ENCODE data around the gene POP7. TPM values are rescaled to one million over a fixed set of nuclear protein-coding genes. Genes with fewer than 3 reads are reported as not detected.
A peak's percentile ranks its signal among the peaks of the same experiment; 100 is the strongest.

POP7 gene
- total RNA-seq, 4 donors from 2014 or later: 15.8 to 44.8 (median 21.0) TPM

DNA sequence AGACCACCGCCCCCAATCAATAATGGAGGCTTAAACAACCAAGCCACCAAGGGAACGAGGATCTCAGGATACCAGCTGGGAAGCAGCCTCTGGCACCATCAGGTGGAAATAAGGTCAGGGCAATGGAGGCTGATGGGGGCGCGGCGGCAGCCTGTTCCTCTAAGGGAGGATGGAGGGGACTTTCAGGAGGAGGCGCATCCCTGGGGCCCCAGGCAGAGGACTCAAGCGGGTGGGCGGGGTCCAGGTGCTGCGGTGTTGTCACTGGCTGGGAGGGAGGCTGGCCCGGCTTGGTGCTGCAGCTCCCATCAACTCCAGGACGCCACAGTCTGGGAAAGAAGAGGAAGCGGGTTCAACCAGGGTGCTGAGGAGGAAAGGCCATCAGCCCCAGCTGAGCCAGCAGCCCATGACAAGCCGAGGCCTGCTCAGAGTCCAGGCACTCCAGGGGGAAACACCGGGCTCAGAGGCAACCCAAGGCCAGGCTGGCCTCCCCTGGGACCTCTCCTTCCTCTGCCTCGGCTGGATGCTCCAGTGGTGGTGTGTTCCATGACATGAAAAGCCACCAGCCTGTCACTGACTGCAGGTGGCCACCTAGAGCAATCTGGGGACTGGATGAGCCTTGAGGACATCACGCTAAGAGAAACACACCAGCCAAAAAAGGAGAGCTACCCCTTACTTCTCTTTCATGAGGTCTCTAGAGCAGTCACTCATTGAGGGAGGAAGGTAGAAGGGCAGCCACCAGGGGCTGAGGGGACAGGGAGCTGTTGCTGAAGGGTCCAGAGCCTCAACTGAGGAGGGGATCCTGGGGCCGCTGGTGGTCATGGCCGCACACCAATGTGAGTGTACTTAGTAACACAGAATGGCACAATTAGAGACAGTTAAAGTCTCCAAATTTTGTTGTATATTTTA, 16.4 kb upstream of the POP7 start:
- Histone ChIP-seq H3K9me3 (no peaks in the 10 kb centered on the region), H3K27ac (no peak overlapping the region), H3K36me3 (peaks cover 43 to 45% of the 10 kb centered on the region in 2 donors), H3K4me1 (peaks cover 25 to 40% of the 10 kb centered on the region in 2 donors), H3K27me3 (no peaks in the 10 kb centered on the region), H3K4me3 (replicated peaks in 1 of 3) (no peak overlapping the region)
- intact Hi-C loops (cut with DNase I): loop anchor here (5.0 to 10.0 kb wide), 2 partner anchors 122 to 225 kb away; partner anchors contain the start of gene SPACDR
- DNase-seq: no peak
- WGBS, 2 donors: 85 to 88% methylated on average over 16 to 17 of the region's 18 CpGs
- TF ChIP-seq POLR2A (IDR thresholded peaks at IDR 0.05): no peak
- TF ChIP-seq, protein P1, sequence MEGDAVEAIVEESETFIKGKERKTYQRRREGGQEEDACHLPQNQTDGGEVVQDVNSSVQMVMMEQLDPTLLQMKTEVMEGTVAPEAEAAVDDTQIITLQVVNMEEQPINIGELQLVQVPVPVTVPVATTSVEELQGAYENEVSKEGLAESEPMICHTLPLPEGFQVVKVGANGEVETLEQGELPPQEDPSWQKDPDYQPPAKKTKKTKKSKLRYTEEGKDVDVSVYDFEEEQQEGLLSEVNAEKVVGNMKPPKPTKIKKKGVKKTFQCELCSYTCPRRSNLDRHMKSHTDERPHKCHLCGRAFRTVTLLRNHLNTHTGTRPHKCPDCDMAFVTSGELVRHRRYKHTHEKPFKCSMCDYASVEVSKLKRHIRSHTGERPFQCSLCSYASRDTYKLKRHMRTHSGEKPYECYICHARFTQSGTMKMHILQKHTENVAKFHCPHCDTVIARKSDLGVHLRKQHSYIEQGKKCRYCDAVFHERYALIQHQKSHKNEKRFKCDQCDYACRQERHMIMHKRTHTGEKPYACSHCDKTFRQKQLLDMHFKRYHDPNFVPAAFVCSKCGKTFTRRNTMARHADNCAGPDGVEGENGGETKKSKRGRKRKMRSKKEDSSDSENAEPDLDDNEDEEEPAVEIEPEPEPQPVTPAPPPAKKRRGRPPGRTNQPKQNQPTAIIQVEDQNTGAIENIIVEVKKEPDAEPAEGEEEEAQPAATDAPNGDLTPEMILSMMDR (IDR thresholded peaks at IDR 0.05): no peak

DNA sequence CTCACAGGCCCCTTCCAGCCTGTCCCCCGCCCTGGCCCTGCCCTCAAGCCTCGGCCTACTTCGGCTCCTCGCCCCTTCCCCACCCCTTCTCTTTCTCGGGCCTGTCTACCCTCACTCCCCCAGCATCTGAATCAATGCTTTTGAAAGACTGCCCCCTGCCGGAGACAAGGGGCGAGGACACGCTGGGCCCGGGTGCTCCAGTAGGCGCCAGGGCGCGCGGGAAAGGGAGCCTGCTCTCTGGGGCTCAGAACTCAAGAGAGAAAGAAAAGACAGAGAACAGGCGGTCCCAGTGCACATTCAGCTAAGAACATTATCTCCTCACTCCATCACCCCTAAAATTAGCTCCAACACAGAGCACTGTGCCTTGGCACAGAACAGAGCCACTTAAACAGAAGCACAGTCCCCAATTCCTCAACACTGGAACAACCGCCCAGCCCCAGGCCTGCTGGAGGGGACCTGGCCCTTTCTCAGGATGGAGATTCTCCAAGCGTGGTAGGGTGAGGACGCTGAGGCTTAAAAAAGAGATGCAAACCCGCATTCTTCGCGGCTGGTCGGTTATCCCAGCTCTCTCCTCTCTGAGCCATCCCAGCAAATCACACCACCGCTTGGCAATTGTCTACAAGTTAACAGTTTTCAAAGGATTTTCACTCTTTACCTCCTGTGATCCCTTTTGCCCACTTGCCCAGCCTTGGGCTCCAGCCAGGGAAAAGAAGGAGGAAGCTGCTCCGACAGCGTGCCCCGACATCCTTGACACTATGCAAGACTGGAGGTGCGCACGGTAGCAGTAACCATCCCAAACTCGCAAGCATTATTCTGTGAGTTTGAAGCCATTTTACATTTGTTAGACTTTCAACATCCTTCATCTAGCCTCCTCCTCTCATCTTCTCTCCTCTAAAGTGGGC, 14.0 kb upstream of the POP7 start:
- TF ChIP-seq, protein P1 (IDR thresholded peaks at IDR 0.05): peak; percentile 73 to 97 (median 80)
- TF ChIP-seq POLR2A (IDR thresholded peaks at IDR 0.05): no peak
- WGBS, 2 donors: 31 to 32% methylated on average over 28 of the region's 28 CpGs
- peak; percentile 73 to 81 for DNase-seq
- peaks cover 18 to 22% of the 10 kb centered on the region in 2 donors for H3K36me3 ChIP-seq
- intact Hi-C loops (cut with DNase I): no loop called here
- peaks cover 29 to 44% of the 10 kb centered on the region in 2 donors for H3K4me1 ChIP-seq
- H3K27ac ChIP-seq: no peak overlapping the region
- no peaks in the 10 kb centered on the region for H3K27me3 ChIP-seq
- H3K9me3 ChIP-seq: no peaks in the 10 kb centered on the region
- H3K4me3 ChIP-seq (replicated peaks in 1 of 3): no peak overlapping the region

DNA sequence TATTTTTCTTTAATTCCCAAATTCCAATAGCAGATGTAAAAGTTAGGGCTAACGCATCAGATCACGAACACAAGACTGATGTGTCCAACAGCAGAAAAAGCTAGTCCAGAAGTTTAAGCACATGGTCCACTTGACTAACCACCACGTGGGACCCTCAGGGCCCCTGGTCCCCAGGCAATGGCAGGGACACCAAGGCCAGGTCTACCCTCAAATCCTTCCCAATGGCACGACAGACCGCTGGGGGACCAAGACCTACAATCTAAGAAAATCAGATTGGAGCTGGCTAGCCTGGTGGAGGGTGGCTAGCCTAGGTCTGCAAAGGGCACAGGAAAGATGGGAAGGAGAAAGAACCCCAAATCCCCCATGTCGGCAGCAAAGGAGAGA, 13.4 kb upstream of the POP7 start:
- Histone ChIP-seq H3K36me3 (peaks cover 12 to 15% of the 10 kb centered on the region in 2 donors), H3K4me3 (replicated peaks in 1 of 3) (peak overlapping the region in 1 of 3 donors; percentile 89), H3K9me3 (no peaks in the 10 kb centered on the region), H3K27me3 (no peaks in the 10 kb centered on the region), H3K27ac (peak overlapping the region in 1 of 3 donors; percentile 78), H3K4me1 (peaks cover 29 to 44% of the 10 kb centered on the region in 2 donors)
- DNase-seq: no peak
- intact Hi-C loops (cut with DNase I): no loop called here
- WGBS, 2 donors: 53 to 71% methylated on average over 6 of the region's 6 CpGs
- no peak for TF ChIP-seq POLR2A (IDR thresholded peaks at IDR 0.05)
- TF ChIP-seq, protein P1 (IDR thresholded peaks at IDR 0.05): no peak

DNA sequence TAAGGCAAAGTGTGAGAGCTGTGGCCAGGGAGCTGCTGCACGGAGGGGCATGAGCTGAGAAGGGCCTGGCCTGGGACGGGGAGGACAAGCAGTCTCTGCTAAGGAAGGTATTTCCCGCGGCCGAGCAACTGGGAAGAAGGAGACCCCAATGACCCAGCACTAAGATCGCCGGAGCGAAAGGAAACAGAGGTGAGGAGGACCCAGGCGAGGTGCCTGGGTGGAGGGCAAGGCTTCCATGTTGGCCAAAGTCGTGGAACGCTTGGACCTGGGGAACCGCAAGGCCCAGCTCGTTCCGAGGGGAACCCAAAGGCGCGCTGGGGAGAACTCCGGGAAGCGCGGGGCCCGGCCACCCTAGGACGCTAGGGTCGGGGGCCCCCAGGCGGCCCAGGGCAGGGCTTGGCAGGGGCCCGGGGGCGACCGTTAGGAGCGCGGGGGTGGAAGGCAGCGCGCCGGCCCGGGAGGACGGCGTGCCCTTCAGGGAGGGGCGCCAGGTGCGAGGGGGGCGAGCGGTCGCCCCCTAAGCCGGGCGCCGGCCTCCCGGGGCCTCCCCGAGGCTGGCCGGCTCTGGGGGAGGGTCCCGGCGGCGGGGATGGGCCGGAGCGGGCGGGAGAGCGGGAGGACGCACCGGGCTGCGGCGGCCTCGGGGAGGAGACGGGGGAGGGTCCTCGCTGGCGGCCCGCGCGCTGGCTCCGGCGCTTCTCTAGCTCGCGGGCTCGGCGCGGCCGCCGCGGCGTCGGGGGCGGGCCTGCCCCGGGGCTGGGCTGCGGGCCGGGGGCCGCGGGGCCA, 12.4 kb upstream of the POP7 start:
- Histone ChIP-seq H3K36me3 (peaks cover 2 to 6% of the 10 kb centered on the region in 2 donors), H3K4me3 (replicated peaks in 1 of 3) (peak overlapping the region; percentile 75 to 89 (median 89)), H3K9me3 (no peaks in the 10 kb centered on the region), H3K27ac (peak overlapping the region; percentile 49 to 83 (median 78)), H3K4me1 (peaks cover 29 to 41% of the 10 kb centered on the region in 2 donors), H3K27me3 (no peaks in the 10 kb centered on the region)
- intact Hi-C loops (cut with DNase I): no loop called here
- TF ChIP-seq, protein P1 (IDR thresholded peaks at IDR 0.05): no peak
- TF ChIP-seq POLR2A (IDR thresholded peaks at IDR 0.05): no peak
- 2% methylated on average over 11 to 16 of the region's 81 CpGs for WGBS, 2 donors
- no peak for DNase-seq

Data from thyroid gland (tissue), 4 donors.